Measurements from ENCODE around the gene ZNF106. TPM values are rescaled to one million over a fixed set of nuclear protein-coding genes. Genes with fewer than 3 reads are reported as not detected.
A peak's percentile ranks its signal among the peaks of the same experiment; 100 is the strongest.

Gene ZNF106
- polyA plus RNA-seq, 1 experiment: 15.4 TPM

GRCh38 chr15:42373936-42374335 is 117.0 kb downstream of the ZNF106 start:
- ChIA-PET CTCF (interaction anchor here (0.6 to 1.5 kb wide), 3 partner anchors 11 to 18 kb away, joined by 3 to 8 read pairs (median 3); no protein-coding TSS in a partner anchor), POLR2A (no interaction called here)
- Histone ChIP-seq H3K36me3 (ENCODE audit: control insufficient read depth, insufficient read depth, low read length) (no peaks in the 10 kb centered on the region; the same call in 1 of the 2 replicates), H3K4me3 (ENCODE audit: low read depth, low read length) (no peak overlapping the region), H3K27me3 (ENCODE audit: control insufficient read depth, insufficient read depth, low read length) (no peaks in the 10 kb centered on the region)
- TF ChIP-seq, protein P1, sequence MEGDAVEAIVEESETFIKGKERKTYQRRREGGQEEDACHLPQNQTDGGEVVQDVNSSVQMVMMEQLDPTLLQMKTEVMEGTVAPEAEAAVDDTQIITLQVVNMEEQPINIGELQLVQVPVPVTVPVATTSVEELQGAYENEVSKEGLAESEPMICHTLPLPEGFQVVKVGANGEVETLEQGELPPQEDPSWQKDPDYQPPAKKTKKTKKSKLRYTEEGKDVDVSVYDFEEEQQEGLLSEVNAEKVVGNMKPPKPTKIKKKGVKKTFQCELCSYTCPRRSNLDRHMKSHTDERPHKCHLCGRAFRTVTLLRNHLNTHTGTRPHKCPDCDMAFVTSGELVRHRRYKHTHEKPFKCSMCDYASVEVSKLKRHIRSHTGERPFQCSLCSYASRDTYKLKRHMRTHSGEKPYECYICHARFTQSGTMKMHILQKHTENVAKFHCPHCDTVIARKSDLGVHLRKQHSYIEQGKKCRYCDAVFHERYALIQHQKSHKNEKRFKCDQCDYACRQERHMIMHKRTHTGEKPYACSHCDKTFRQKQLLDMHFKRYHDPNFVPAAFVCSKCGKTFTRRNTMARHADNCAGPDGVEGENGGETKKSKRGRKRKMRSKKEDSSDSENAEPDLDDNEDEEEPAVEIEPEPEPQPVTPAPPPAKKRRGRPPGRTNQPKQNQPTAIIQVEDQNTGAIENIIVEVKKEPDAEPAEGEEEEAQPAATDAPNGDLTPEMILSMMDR (IDR thresholded peaks at IDR 0.05; ENCODE audit: insufficient read depth, low read depth, low read length): no peak
- no peak for DNase-seq (ENCODE audit: low read depth)

DNA sequence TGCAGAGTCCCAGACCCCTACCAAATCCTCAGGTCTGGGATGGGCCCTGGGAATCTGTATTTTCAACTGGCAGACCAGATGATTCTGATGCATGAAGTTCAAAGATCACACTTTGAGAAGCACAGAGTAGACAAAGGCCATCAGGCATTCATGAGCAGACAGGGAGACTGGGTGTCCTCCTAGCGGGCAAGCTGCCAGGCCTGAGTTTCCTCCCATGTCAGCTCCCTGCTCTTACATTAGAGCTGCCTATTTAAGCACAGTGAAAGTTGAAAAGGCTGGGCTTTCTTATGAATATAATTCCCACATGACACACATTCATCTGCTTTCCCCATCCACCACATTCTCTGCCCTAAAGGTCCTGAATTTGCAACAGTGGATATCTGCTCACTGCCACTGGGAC is 117.7 kb downstream of the ZNF106 start:
- Histone ChIP-seq H3K36me3 (ENCODE audit: control insufficient read depth, insufficient read depth, low read length) (no peaks in the 10 kb centered on the region; the same call in 1 of the 2 replicates), H3K27me3 (ENCODE audit: control insufficient read depth, insufficient read depth, low read length) (no peaks in the 10 kb centered on the region), H3K4me3 (ENCODE audit: low read depth, low read length) (no peak overlapping the region)
- no peak for DNase-seq (ENCODE audit: low read depth)
- TF ChIP-seq, protein P1 (IDR thresholded peaks at IDR 0.05; ENCODE audit: insufficient read depth, low read depth, low read length): no peak
- POLR2A ChIA-PET: no interaction called here
- CTCF ChIA-PET: interaction anchor here (0.6 to 1.5 kb wide), 2 partner anchors 12 to 18 kb away, joined by 3 to 5 read pairs; no protein-coding TSS in a partner anchor

- TF ChIP-seq, protein P1 (IDR thresholded peaks at IDR 0.05; ENCODE audit: insufficient read depth, low read depth, low read length): peak; percentile 14; the same call in 1 of the 2 replicates
- CTCF ChIA-PET: no interaction called here
- H3K36me3 ChIP-seq (ENCODE audit: control insufficient read depth, insufficient read depth, low read length): no peaks in the 10 kb centered on the region; the same call in 1 of the 2 replicates
- POLR2A ChIA-PET: no interaction called here
- H3K4me3 ChIP-seq (ENCODE audit: low read depth, low read length): no peak overlapping the region
- H3K27me3 ChIP-seq (ENCODE audit: control insufficient read depth, insufficient read depth, low read length): no peaks in the 10 kb centered on the region
- DNase-seq (ENCODE audit: low read depth): no peak
Observed at GRCh38 chr15:42371096-42371495, 119.8 kb downstream of the ZNF106 start.

GRCh38 chr15:42368096-42368495 is 122.8 kb downstream of the ZNF106 start:
- no peak overlapping the region for H3K4me3 ChIP-seq (ENCODE audit: low read depth, low read length)
- TF ChIP-seq, protein P1 (IDR thresholded peaks at IDR 0.05; ENCODE audit: insufficient read depth, low read depth, low read length): no peak
- POLR2A ChIA-PET: no interaction called here
- no peaks in the 10 kb centered on the region for H3K36me3 ChIP-seq (ENCODE audit: control insufficient read depth, insufficient read depth, low read length)
- no peaks in the 10 kb centered on the region for H3K27me3 ChIP-seq (ENCODE audit: control insufficient read depth, insufficient read depth, low read length)
- CTCF ChIA-PET: interaction anchor here (1.8 kb wide), 1 partner anchor 19 kb away, joined by 5 read pairs; no protein-coding TSS in a partner anchor
- no peak for DNase-seq (ENCODE audit: low read depth)

- TF ChIP-seq, protein P1 (IDR thresholded peaks at IDR 0.05; ENCODE audit: insufficient read depth, low read depth, low read length): no peak
- ChIA-PET POLR2A (no interaction called here), CTCF (interaction anchor here (1.2 to 1.8 kb wide), 2 partner anchors 20 to 283 kb away, joined by 4 to 5 read pairs; no protein-coding TSS in a partner anchor)
- Histone ChIP-seq H3K36me3 (ENCODE audit: control insufficient read depth, insufficient read depth, low read length) (no peaks in the 10 kb centered on the region), H3K4me3 (ENCODE audit: low read depth, low read length) (no peak overlapping the region), H3K27me3 (ENCODE audit: control insufficient read depth, insufficient read depth, low read length) (no peaks in the 10 kb centered on the region)
- no peak for DNase-seq (ENCODE audit: low read depth)
Observed at GRCh38 chr15:42367041-42367440, 123.9 kb downstream of the ZNF106 start.
